Measurements from ENCODE around the gene FAM237A. TPM values are rescaled to one million over a fixed set of nuclear protein-coding genes. Genes with fewer than 3 reads are reported as not detected.

Gene FAM237A
- total and polyA plus RNA-seq, 8 donors: not detected

- no peaks in the 10 kb centered on the region for H3K36me3 ChIP-seq
- DNase-seq (peak in 2 of 4 donors; percentile 46 to 57), ATAC-seq (peak; percentile 97)
- no peak overlapping the region for H3K27ac ChIP-seq
- TF ChIP-seq, protein P1, sequence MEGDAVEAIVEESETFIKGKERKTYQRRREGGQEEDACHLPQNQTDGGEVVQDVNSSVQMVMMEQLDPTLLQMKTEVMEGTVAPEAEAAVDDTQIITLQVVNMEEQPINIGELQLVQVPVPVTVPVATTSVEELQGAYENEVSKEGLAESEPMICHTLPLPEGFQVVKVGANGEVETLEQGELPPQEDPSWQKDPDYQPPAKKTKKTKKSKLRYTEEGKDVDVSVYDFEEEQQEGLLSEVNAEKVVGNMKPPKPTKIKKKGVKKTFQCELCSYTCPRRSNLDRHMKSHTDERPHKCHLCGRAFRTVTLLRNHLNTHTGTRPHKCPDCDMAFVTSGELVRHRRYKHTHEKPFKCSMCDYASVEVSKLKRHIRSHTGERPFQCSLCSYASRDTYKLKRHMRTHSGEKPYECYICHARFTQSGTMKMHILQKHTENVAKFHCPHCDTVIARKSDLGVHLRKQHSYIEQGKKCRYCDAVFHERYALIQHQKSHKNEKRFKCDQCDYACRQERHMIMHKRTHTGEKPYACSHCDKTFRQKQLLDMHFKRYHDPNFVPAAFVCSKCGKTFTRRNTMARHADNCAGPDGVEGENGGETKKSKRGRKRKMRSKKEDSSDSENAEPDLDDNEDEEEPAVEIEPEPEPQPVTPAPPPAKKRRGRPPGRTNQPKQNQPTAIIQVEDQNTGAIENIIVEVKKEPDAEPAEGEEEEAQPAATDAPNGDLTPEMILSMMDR (IDR thresholded peaks at IDR 0.05): peak; percentile 54 to 65
- H3K4me3 ChIP-seq: no peak overlapping the region
- H3K9me3 ChIP-seq: no peaks in the 10 kb centered on the region
- H3K4me1 ChIP-seq: no peaks in the 10 kb centered on the region
- H3K27me3 ChIP-seq: no peaks in the 10 kb centered on the region
- intact Hi-C loops (cut with DNase I): loop anchor here in 1 of 2 donors (10.0 kb wide), 2 partner anchors 91 to 781 kb away; no protein-coding TSS in a partner anchor
Measured at GRCh38 chr2:206693399-206694137, 51.3 kb downstream of the FAM237A start.

DNA sequence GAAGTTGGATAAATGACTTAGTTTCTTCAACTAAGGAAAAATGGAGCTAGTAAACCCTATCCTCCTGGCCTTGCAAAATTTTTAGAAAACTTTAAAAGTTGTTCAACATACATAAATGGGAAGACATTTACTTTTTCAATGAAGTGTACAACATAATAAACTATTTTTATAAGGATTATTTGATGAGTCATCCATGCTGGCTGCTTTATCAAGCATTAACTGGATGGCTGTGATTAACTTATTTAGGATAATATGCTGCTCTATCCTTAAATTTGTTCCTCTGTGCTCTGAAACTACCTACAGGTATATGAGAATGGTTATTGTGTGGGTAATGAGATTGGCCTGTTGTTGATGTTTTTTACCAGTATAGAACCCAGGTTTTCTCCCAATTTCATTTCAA, 54.6 kb downstream of the FAM237A start:
- ATAC-seq: no peak
- Histone ChIP-seq H3K27me3 (no peaks in the 10 kb centered on the region), H3K9me3 (no peaks in the 10 kb centered on the region), H3K4me3 (no peak overlapping the region), H3K4me1 (no peaks in the 10 kb centered on the region), H3K36me3 (no peaks in the 10 kb centered on the region), H3K27ac (no peak overlapping the region)
- TF ChIP-seq, protein P1 (IDR thresholded peaks at IDR 0.05): no peak
- intact Hi-C loops (cut with DNase I): loop anchor here in 1 of 2 donors (10.0 kb wide), 2 partner anchors 88 to 778 kb away; no protein-coding TSS in a partner anchor
- no peak for DNase-seq

- no peak for DNase-seq
- TF ChIP-seq, protein P1 (IDR thresholded peaks at IDR 0.05): no peak
- intact Hi-C loops (cut with DNase I): loop anchor here in 1 of 2 donors (10.0 kb wide), 2 partner anchors 86 to 776 kb away; no protein-coding TSS in a partner anchor
Measured at GRCh38 chr2:206698811-206699210, 56.5 kb downstream of the FAM237A start.

More at GRCh38 chr2:206698811-206699210, 56.5 kb downstream of the FAM237A start:
- Histone ChIP-seq H3K9me3 (no peaks in the 10 kb centered on the region), H3K36me3 (no peaks in the 10 kb centered on the region), H3K27ac (no peak overlapping the region), H3K4me1 (no peaks in the 10 kb centered on the region), H3K27me3 (no peaks in the 10 kb centered on the region), H3K4me3 (no peak overlapping the region)
- no peak for ATAC-seq

Other genes starting within 250 kb of the FAM237A start
- gene ADAM23, start 199.0 kb upstream of the FAM237A start, total RNA-seq: 1 to 10 TPM; 2.2 to 3.2 TPM
- 1 to 10 TPM; 4.0 to 7.9 (median 6.2) TPM for gene ADAM23, start 199.0 kb upstream of the FAM237A start, polyA plus RNA-seq (ENCODE audit: insufficient read length in 6 of 6)
- under 1 TPM in 1 of 2 donors, not detected in 1; 0.10 TPM for gene DYTN, start 75.9 kb downstream of the FAM237A start, total RNA-seq
- gene DYTN, start 75.9 kb downstream of the FAM237A start, polyA plus RNA-seq (ENCODE audit: insufficient read length in 6 of 6): under 1 TPM in 1 of 6 donors, not detected in 5; 0.27 TPM
- 1 to 10 TPM in 1 of 2 donors, under 1 TPM in 1; 0.52 to 2.5 TPM for gene MDH1B, start 122.8 kb downstream of the FAM237A start, total RNA-seq
- gene MDH1B, start 122.8 kb downstream of the FAM237A start, polyA plus RNA-seq (ENCODE audit: insufficient read length in 6 of 6): 1 to 10 TPM; 2.6 to 7.4 (median 5.6) TPM
- 10 to 100 TPM; 21.8 to 26.8 TPM for gene FASTKD2, start 123.1 kb downstream of the FAM237A start, total RNA-seq
- 10 to 100 TPM; 35.4 to 41.9 (median 36.5) TPM for gene FASTKD2, start 123.1 kb downstream of the FAM237A start, polyA plus RNA-seq (ENCODE audit: insufficient read length in 6 of 6)

All from left lung (tissue), 10 donors.